ENCODE data around the gene SUGT1. TPM values are rescaled to one million over a fixed set of nuclear protein-coding genes. Genes with fewer than 3 reads are reported as not detected.

SUGT1 gene
- total RNA-seq, 1 donor from 2014 or later, result 46.6 TPM

DNA sequence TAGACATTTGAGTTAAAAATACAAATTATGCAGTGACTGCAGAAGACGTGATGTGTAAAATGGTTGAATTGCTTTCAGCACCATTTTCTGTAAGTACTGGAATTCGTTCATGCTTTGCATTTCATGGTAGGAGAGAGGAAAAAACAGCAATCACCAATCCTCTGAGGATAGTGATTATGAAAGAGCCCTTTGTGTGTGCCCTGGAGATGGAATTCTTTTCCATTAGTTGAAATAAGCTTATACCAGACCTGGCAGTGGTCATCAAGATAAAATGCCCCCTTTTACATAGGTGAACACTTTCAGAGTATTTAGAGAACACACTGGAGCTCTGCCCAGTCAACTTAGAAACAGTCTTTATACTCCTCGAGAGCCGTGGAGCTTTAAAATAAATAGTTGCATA lies 85.3 kb downstream of the SUGT1 start:
- DNase-seq (ENCODE audit: low spot score), result no peak
- H3K27ac Mint-ChIP-seq (ENCODE audit: unreplicated experiment), result no peak overlapping the region
- no peaks in the 10 kb centered on the region for H3K4me1 Mint-ChIP-seq (ENCODE audit: low read depth)
- no peak overlapping the region for H3K4me3 Mint-ChIP-seq (ENCODE audit: unreplicated experiment)
- no peaks in the 10 kb centered on the region for H3K36me3 Mint-ChIP-seq (ENCODE audit: low read depth)
- no peak for TF ChIP-seq CTCF (IDR thresholded peaks at IDR 0.05)
- H3K27me3 Mint-ChIP-seq (ENCODE audit: low read depth), result peaks cover 38% of the 10 kb centered on the region
- peaks cover 6% of the 10 kb centered on the region for H3K9me3 Mint-ChIP-seq (ENCODE audit: low read depth)

DNA sequence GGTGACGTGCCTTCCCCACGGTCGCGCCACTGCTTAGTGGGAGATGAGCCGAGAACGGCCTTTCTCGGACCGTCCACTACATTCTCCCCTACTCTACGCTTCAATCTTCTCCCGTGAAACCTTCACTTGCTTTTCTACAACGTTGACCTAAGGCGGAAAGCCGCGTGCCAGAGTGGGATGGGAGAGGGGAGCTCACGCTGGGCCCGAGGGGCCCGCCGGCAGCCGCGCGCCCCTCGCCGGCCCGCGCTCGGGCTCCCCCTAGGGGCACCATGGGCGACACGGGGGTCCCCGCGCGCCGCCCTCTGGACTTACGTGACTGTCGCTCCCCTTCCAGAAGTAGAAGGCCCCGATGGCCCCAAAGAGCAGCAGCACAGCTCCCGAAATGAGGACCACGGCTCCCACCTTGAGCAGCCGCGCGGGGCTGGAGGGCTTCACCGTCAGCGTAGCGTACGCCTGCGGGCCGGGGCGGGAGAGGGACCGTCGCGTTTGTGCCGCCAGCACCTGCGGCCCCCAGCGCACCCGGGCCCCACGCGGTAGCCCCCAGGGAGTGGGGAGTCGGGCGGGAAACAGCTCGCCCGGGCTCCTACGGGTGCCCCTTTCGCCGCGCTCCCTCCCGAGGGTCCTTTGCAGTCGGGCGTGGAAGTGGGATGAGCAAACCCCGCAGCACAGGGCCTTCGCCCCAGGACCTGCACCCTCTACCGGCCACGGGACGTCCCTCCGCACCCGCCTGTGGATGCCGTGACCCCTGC lies 86.3 kb downstream of the SUGT1 start:
- Mint-ChIP-seq H3K4me1 (ENCODE audit: low read depth) (no peaks in the 10 kb centered on the region), H3K9me3 (ENCODE audit: low read depth) (peaks cover 6% of the 10 kb centered on the region), H3K27me3 (ENCODE audit: low read depth) (peaks cover 33% of the 10 kb centered on the region), H3K27ac (ENCODE audit: unreplicated experiment) (no peak overlapping the region), H3K4me3 (ENCODE audit: unreplicated experiment) (peak overlapping the region; percentile 47), H3K36me3 (ENCODE audit: low read depth) (no peaks in the 10 kb centered on the region)
- DNase-seq (ENCODE audit: low spot score), result no peak
- peak; percentile 72 for TF ChIP-seq CTCF (IDR thresholded peaks at IDR 0.05)

DNA sequence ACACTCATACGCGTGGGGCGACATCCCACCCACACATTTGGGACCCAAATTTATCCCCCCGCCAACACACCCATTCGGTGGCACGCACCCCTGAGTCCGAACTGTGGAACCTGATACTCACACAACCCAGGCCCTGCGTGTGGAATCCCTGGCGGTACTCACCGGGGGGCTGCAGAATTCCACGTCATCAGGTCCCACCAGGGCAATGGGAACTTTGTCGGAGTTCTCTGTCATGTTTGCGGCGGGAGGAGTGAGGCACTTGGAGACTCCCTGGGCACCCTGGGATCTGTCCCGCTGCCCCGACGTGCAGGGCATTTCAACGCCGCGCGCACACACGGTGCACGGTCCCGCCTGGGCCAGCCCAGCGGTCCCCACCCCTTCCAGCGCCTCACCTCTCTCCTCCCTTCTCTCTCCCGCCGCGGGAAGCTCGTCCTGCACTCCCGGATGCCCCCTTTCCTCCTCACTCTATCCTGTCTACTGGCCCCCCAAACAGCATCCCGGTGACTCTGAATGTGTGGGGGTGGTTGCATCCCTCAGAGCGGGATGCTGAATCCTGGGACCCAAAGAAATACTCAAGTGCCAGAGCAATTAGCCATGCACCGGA lies 86.9 kb downstream of the SUGT1 start, which contains the start of gene CNMD:
Gene CNMD (minus strand): TSS at position 353 of the 604 bp plus-strand sequence. CDS start 119 bp downstream, at position 234.
- no peak for DNase-seq (ENCODE audit: low spot score)
- H3K36me3 Mint-ChIP-seq (ENCODE audit: low read depth), result no peaks in the 10 kb centered on the region
- no peaks in the 10 kb centered on the region for H3K4me1 Mint-ChIP-seq (ENCODE audit: low read depth)
- peak within 1 kb of the TSS; percentile 47 for H3K4me3 Mint-ChIP-seq (ENCODE audit: unreplicated experiment)
- H3K27ac Mint-ChIP-seq (ENCODE audit: unreplicated experiment), result no peak within 1 kb of the TSS
- H3K9me3 Mint-ChIP-seq (ENCODE audit: low read depth), result peaks cover 6% of the 10 kb centered on the region
- peaks cover 33% of the 10 kb centered on the region for H3K27me3 Mint-ChIP-seq (ENCODE audit: low read depth)
- no peak for TF ChIP-seq CTCF (IDR thresholded peaks at IDR 0.05)

DNA sequence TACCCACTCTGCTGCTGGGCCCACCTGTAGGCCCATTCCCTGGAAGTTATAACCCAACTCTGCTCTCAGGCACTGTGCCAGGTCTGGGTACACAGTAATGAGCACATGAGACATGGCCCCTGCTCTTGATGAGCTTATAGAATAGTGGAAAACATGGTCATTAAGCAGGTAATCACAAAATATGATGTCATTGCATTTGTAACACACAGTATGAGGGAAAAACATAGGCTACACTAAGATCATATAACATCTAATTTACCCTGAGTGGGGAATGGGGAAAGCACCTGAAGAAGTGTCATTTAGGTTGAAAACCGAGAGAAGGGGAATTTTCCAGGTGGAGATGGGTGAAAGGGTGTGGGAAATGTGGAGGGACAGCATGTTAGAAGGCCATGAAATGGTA lies 90.9 kb downstream of the SUGT1 start:
- H3K4me3 Mint-ChIP-seq (ENCODE audit: unreplicated experiment), result no peak overlapping the region
- DNase-seq (ENCODE audit: low spot score), result no peak
- H3K4me1 Mint-ChIP-seq (ENCODE audit: low read depth), result no peaks in the 10 kb centered on the region
- H3K36me3 Mint-ChIP-seq (ENCODE audit: low read depth), result no peaks in the 10 kb centered on the region
- peaks cover 28% of the 10 kb centered on the region for H3K27me3 Mint-ChIP-seq (ENCODE audit: low read depth)
- H3K9me3 Mint-ChIP-seq (ENCODE audit: low read depth), result peaks cover 6% of the 10 kb centered on the region
- no peak for TF ChIP-seq CTCF (IDR thresholded peaks at IDR 0.05)
- H3K27ac Mint-ChIP-seq (ENCODE audit: unreplicated experiment), result no peak overlapping the region

DNA sequence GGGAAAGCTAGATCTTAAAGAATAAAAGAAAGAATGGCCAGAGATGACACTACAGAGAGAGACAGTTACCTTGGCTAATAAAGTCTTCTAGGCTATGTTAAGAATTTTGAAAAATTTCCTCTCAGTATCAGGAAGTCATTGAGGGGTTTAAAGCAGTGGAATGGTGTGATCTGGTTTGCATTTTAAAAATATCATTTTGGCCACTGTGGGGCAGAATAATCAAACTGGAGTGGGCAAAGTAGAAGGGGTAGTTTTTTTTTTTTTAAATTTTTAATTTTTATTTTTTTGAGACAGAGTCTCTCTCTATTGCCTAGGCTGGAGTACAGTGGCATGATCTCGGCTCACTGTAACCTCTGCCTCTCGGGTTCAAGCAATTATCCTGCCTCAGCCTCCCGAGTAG lies 91.4 kb downstream of the SUGT1 start:
- H3K27ac Mint-ChIP-seq (ENCODE audit: unreplicated experiment), result no peak overlapping the region
- peaks cover 27% of the 10 kb centered on the region for H3K27me3 Mint-ChIP-seq (ENCODE audit: low read depth)
- no peaks in the 10 kb centered on the region for H3K4me1 Mint-ChIP-seq (ENCODE audit: low read depth)
- peaks cover 6% of the 10 kb centered on the region for H3K9me3 Mint-ChIP-seq (ENCODE audit: low read depth)
- TF ChIP-seq CTCF (IDR thresholded peaks at IDR 0.05), result peak; percentile 38
- H3K36me3 Mint-ChIP-seq (ENCODE audit: low read depth), result no peaks in the 10 kb centered on the region
- no peak overlapping the region for H3K4me3 Mint-ChIP-seq (ENCODE audit: unreplicated experiment)
- DNase-seq (ENCODE audit: low spot score), result no peak

All from chondrocyte (in vitro differentiated cells).